RPMI8226 (cell line): ENCODE measurements around the gene WASL.
"Not testable (repeated sequence)": the region's sequence is repeated elsewhere in the genome, so short reads cannot be mapped to it uniquely, and the experiment has no call there.

Experiments used
- DNase-seq: peaks from one replicate; pipeline ENCODE4 v3.0.0-alpha.2; 2015

WASL gene

GRCh38 chr7:123768493-123768892 lies 19.7 kb upstream of the WASL start:
- no peak for DNase-seq

- DNase-seq = no peak
These were observed 14.4 kb upstream of the WASL start for GRCh38 chr7:123763191-123763661.

- DNase-seq = no peak
These were observed 12.9 kb upstream of the WASL start for GRCh38 chr7:123761729-123762128.

DNA sequence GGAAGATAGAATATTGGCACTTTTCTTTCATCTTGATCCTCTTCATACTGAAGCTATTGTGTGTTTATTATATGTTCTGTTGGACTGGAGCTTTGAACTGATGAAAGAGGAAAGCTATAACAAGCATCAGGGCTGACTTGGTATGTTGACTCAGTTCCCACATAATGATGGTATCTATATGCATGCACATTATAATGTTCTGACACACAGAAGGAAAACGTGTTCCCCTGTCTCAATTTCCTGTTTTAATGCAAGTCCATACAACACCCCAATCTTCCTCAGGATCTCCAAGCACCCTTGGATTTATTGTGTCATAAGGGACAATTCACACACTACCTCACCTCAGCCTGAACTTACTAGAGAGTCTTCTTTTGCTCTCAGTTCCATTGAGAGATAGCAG lies 8.3 kb upstream of the WASL start:
- no peak for DNase-seq

- no peak for DNase-seq
These were observed 6.5 kb upstream of the WASL start for GRCh38 chr7:123755338-123755737.

- no peak for DNase-seq
These were observed 5.6 kb upstream of the WASL start for GRCh38 chr7:123754271-123754871.

DNA sequence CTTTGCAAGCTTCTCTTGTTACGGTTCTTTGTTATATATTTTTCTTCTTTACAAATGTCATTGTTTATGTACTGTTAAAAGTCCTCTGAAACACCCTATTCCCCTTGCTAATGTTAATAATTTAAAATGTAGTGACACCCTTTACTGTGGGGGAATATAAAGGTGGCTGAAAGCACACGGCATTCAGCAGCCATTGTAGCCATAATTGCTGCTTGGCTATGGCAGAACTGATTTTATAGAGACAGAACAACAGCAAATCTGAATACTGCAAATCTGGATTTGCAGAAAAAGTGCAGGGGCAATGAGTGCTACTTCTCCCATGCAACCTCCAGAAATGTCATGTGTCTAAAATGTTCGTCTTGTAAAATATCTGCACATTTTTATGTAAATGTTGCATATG lies 3.7 kb upstream of the WASL start:
- DNase-seq = no peak

DNA sequence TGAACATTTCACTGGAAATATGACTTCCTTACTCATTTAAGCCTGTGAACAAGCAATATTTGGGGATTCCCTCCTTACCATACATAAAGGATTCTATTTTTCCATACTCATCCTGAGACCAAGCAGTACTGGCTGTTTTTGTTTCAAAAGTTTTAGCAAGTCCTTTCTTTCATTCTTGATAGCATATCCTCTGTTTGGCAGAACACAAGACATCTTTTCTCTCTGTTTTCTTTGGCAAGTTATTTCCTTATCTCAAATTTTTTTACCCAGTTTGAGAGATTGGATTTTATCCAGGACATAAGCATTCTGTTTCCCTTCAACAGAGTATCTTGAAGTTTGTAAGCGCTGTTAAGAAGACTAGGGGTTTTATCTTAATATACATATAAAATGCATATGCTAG lies 3.0 kb upstream of the WASL start:
- DNase-seq = no peak

DNA sequence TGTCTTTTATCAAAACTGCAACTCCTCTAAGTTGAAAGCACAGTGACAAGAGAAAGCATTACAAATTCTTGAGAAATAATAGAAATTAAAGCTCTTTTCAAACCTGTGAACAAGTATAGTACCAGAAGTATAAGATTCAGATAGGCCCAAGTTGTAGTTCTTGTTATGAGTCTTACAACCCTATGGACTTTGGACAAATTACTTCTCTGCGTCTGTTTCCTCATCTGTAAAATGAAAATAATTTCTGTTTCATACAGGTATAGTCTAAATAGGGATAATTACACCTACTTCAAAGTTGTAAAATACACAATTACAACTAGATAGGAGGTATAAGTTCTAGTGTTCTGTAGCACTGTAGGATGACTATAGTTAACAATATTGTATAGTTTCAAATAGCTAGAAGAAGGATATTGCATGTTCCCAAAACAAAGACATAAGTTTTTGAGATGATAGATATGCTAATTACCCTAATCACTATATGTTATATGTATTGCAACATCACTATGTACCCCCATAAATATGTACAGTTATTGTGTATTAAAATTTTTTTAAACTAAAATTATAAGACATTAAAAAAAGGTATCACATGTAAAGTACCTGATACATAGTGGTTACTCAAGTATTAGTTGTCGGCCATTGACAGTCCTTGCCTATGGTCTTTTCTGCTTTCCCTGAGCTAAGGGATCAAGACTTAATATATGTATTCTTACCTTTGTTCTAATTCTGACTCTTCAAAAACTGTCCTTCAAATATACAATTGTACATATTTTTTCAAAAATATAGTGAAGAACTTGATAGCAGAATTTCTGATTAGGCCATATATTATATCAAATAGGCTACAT lies 1.8 kb upstream of the WASL start:
- DNase-seq = no peak

- peak; percentile 69 for DNase-seq
These were observed 694 bp upstream of the WASL start for GRCh38 chr7:123749537-123749857.

DNA sequence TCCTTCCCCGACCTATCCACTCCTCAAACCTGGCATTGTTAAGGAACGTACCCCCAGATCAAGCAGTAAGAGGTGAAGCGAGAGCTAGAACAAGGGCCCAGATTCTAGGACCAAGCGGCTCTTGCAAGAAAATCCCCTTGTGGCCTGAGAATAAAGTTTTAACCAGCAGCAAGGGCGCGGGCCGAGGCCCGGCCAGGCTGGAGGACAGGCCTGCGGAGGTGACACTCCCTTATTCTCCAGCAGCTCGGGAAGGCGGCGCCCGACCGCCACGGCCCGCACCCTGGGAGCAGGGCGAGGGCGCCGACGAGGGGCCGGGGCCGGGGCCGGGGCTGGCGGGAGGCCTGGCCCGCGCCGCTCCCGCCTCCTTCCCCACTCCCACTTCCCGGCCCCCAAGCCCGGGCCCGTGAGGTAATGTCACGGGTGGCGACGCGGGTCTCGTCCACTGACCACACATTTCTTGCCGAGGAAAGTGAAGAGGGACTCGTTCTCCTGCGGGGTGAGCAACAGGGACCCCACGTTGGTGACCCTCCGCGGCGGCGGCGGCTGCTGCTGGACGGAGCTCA lies 551 bp downstream of the WASL start:
- DNase-seq = peak; percentile 68

DNA sequence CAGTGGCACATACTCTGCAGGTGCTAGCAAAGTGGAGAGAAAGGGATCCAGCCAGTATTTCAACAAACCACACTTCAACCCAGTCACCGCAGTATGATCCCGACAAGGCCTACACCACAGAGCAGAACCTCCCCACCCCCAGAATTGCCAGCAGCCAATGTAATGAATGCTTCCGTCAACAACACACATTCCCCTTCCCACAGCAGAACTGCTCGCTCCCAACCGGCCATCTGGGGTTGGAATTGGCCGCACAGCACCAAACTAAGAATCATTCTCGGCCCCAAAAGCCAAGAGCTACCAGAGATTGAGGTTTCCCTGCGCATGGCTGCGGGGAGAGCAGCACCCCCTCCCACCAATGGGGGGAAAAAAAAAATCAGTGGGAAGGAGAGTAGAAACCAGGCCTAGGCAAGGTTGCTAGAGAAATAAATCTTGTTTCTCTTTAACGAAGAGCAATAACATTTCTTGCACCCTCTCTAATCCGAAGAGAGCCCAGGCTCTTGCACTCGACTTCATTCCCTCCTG lies 1.1 kb downstream of the WASL start:
- peak; percentile 67 for DNase-seq

DNA sequence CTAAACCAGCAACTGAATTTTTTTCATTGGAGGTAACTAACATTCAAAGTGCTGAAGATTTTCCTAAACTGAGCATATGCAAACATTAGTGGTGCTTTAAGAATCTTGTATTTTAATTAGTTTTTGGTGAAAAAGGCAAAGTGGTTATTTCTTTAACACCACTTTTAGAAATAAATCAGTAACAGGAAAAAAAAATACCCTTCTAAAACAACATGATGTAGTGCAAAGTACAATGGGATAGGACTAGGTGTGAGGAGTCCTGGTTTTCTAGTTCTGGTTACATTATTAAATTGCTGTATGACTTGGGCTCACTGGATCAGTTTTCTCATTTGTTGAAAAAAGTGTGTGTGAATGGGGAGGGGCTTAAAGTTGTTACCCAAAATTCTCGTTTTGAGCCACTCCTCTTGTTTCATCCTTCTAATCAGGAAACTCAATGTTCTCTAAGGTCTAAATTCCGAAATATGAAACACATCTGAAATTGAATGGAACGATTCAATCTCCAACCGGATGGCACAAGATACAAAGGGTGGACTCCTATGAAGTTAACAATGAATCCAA lies 1.8 kb downstream of the WASL start:
- DNase-seq = peak; percentile 26

- DNase-seq = no peak
These were observed 2.7 kb downstream of the WASL start for GRCh38 chr7:123746055-123746454.

GRCh38 chr7:123745437-123745836 lies 3.4 kb downstream of the WASL start:
- DNase-seq = no peak

GRCh38 chr7:123744416-123744815 lies 4.4 kb downstream of the WASL start:
- no peak for DNase-seq

GRCh38 chr7:123741940-123742339 lies 6.9 kb downstream of the WASL start:
- DNase-seq = no peak

GRCh38 chr7:123738808-123739207 lies 10.0 kb downstream of the WASL start:
- no peak for DNase-seq

GRCh38 chr7:123738356-123738755 lies 10.4 kb downstream of the WASL start:
- DNase-seq = no peak

GRCh38 chr7:123737168-123737674 lies 11.6 kb downstream of the WASL start:
- not testable (repeated sequence) for DNase-seq

- DNase-seq = no peak
These were observed 13.3 kb downstream of the WASL start for GRCh38 chr7:123735539-123735938.

DNA sequence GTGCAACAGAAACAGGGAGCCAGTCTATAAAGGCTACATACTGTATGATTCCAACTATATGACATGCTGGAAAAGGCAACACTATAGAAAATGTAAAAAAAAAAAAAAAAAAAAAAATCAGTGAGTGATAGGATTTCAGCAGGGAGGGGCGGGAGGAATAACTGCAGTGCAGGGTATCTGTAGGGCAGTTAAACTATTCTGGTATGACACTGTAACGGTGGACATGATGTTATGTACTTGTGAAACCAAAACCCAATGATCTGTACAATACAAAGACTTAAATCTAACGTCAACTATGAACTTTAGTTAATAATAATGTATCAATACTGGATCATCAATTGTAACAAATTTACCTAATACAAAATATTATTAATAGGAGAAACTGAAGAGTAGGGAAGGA lies 14.3 kb downstream of the WASL start:
- DNase-seq = no peak

- no peak for DNase-seq
These were observed 16.3 kb downstream of the WASL start for GRCh38 chr7:123732413-123733091.
